Endothelial cell (in vitro differentiated cells): Measurements from ENCODE around the gene EFTUD2. TPM values are rescaled to one million over a fixed set of nuclear protein-coding genes. Genes with fewer than 3 reads are reported as not detected.

Experiments
- DNase-seq: peaks from one replicate; pipeline ENCODE4 v3.0.0; 2021; ENCODE audit warnings: low spot score
- H3K27ac Mint-ChIP-seq: one replicate; pipeline ENCODE4 v1.8.0; 2021; ENCODE audit warnings: mixed read lengths, inconsistent platforms; ENCODE audit not compliant: unreplicated experiment
- H3K27me3 Mint-ChIP-seq: one replicate; pipeline ENCODE4 v1.8.0; 2021; ENCODE audit warnings: mild to moderate bottlenecking, moderate library complexity, mixed read lengths, inconsistent platforms; ENCODE audit not compliant: unreplicated experiment
- H3K36me3 Mint-ChIP-seq: one replicate; pipeline ENCODE4 v1.8.0; 2021; ENCODE audit warnings: mild to moderate bottlenecking, low read depth, mixed read lengths, inconsistent platforms; ENCODE audit not compliant: unreplicated experiment
- H3K4me1 Mint-ChIP-seq: one replicate; pipeline ENCODE4 v1.8.0; 2021; ENCODE audit warnings: mild to moderate bottlenecking, mixed read lengths, inconsistent platforms; ENCODE audit not compliant: unreplicated experiment
- H3K4me3 Mint-ChIP-seq: one replicate; pipeline ENCODE4 v1.8.0; 2021; ENCODE audit warnings: mild to moderate bottlenecking, mixed read lengths, inconsistent platforms; ENCODE audit not compliant: unreplicated experiment
- H3K9me3 Mint-ChIP-seq: one replicate; pipeline ENCODE4 v1.8.0; 2021; ENCODE audit warnings: mixed read lengths, inconsistent platforms; ENCODE audit not compliant: unreplicated experiment
- total RNA-seq: library from RNA; stranded (reverse); fragmentation: NEBNext Ultra II Directional; extraction: Animal tissue kit (Norgen Biotek cat#: 25700); gene quantifications from one replicate; pipeline ENCODE4 v1.2.1, GENCODE V29; 2021; ENCODE audit not compliant: unreplicated experiment
- TF ChIP-seq, protein P1 (sequence below): fragments of 200-600 bp; sonication (generic); IDR thresholded peaks from one replicate; pipeline ENCODE4 v1.5.0; 2021; ENCODE audit warnings: antibody characterized with exemption; ENCODE audit not compliant: unreplicated experiment

The EFTUD2 gene
- total RNA-seq, 1 donor from 2014 or later: 154 TPM

DNA sequence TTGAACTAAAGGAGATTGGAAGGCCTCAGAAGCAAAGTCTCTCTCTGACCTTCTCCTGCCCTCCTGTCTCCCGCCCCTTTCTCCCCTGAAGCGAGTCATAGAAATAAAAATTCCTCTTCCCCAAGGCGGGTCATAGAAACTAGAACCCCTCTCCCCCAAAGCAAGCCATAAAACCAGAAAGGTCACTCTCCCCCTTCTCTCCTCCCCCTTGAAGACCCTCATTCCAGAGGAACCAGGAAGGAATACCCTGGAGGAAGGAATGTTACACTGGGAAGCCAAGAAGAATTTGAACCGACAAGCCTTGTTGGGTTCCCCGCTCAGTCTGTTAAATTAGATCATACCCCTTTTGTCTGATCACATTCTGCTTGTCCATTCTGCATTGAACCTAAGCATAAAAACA lies 66.4 kb downstream of the EFTUD2 start:
- Mint-ChIP-seq H3K4me3 (no peak overlapping the region), H3K27ac (no peak overlapping the region), H3K4me1 (peaks cover 6% of the 10 kb centered on the region), H3K27me3 (peaks cover 4% of the 10 kb centered on the region), H3K36me3 (no peaks in the 10 kb centered on the region), H3K9me3 (no peaks in the 10 kb centered on the region)
- DNase-seq: no peak
- TF ChIP-seq, protein P1, sequence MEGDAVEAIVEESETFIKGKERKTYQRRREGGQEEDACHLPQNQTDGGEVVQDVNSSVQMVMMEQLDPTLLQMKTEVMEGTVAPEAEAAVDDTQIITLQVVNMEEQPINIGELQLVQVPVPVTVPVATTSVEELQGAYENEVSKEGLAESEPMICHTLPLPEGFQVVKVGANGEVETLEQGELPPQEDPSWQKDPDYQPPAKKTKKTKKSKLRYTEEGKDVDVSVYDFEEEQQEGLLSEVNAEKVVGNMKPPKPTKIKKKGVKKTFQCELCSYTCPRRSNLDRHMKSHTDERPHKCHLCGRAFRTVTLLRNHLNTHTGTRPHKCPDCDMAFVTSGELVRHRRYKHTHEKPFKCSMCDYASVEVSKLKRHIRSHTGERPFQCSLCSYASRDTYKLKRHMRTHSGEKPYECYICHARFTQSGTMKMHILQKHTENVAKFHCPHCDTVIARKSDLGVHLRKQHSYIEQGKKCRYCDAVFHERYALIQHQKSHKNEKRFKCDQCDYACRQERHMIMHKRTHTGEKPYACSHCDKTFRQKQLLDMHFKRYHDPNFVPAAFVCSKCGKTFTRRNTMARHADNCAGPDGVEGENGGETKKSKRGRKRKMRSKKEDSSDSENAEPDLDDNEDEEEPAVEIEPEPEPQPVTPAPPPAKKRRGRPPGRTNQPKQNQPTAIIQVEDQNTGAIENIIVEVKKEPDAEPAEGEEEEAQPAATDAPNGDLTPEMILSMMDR: no peak

DNA sequence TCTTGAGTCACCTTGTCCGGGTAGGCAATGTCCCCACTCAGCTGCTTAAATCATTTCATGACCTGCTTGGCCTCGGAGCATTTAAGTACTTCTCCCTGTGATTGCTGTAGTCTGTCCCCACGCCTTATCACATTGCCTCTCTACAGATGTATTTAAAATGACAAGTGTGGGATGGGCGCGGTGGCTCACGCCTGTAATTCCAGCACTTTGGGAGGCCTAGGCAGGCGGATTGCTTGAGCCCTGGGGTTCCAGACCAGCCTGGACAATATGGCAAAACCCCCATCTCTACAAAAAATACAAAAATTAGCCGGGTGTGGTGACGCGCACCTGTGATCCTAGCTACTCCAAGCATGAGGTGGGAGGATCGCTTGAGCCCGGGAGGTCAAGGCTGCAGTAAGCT lies 67.9 kb downstream of the EFTUD2 start:
- H3K9me3 Mint-ChIP-seq: no peaks in the 10 kb centered on the region
- DNase-seq: no peak
- H3K4me3 Mint-ChIP-seq: peak overlapping the region; percentile 25
- TF ChIP-seq, protein P1: no peak
- H3K27ac Mint-ChIP-seq: no peak overlapping the region
- peaks cover 6% of the 10 kb centered on the region for H3K4me1 Mint-ChIP-seq
- H3K36me3 Mint-ChIP-seq: no peaks in the 10 kb centered on the region
- H3K27me3 Mint-ChIP-seq: peaks cover 4% of the 10 kb centered on the region

GRCh38 chr17:44830359-44831288 lies 68.6 kb downstream of the EFTUD2 start:
- DNase-seq: peak; percentile 40
- H3K27me3 Mint-ChIP-seq: peaks cover 4% of the 10 kb centered on the region
- peaks cover 6% of the 10 kb centered on the region for H3K4me1 Mint-ChIP-seq
- peak overlapping the region; percentile 91 for H3K4me3 Mint-ChIP-seq
- no peaks in the 10 kb centered on the region for H3K9me3 Mint-ChIP-seq
- H3K27ac Mint-ChIP-seq: no peak overlapping the region
- no peaks in the 10 kb centered on the region for H3K36me3 Mint-ChIP-seq
- TF ChIP-seq, protein P1: no peak

DNA sequence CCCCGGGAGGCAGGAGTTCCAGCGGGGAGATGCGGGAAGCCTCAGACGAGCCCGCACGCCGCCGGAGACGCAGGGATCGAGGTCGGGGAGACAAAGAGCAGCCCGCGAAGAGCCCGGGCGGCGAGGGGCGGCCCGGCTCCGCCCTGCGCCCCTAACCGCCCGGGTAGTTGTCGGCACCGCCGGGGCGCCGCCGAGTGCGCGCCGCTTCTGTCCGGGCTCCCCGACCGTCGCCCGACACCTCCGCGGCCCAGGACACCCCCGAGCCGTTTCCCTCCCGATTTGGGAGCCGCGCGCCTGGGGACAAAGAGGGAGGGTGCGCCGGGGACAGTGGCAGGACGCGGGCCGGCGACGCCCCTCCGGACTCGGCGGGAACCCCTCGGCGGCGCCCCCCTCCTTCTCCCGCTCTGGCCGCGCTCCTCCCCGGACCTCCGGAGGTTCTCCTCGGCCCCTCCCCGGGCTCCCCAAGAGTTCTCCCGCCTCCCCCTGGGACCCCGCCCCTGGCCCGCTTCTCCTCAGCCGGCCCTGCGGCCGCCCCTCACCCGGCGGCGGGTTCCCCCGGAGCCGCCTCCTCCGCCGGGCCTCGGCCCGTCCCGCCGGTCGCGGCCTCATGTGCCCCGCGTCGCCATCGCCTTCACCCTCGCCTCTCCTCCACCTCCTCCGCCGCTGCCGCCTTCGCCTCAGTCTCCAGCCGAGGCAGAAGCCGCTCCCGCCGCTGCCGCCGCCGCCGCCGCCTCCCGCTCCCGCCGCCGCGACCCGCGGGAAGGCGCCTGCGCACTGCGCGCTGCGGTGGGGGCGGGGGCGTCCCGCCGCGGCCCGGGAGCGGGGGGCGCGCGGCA lies 69.5 kb downstream of the EFTUD2 start, which contains the start of gene GJC1:
Gene GJC1, minus strand, starts transcription at position 765 of the 836 bp plus-strand sequence. CDS start 24,470 bp downstream, outside the sequence.
- Mint-ChIP-seq H3K27ac (peak within 1 kb of the TSS; percentile 85), H3K36me3 (no peaks in the 10 kb centered on the region), H3K27me3 (peaks cover 4% of the 10 kb centered on the region), H3K4me3 (peak within 1 kb of the TSS; percentile 98), H3K9me3 (no peaks in the 10 kb centered on the region), H3K4me1 (peaks cover 6% of the 10 kb centered on the region)
- DNase-seq: peak; percentile 59
- TF ChIP-seq, protein P1: no peak
